Stimulated activated CD4-positive, alpha-beta T cell treated with anti-CD3 and anti-CD28 coated beads, Interleukin-15, amount 100 ng/mL, for 48 hours (primary cell): ENCODE measurements around the gene FOXN1.
"Not testable (repeated sequence)": the region's sequence is repeated elsewhere in the genome, so short reads cannot be mapped to it uniquely, and the experiment has no call there.

ENCODE experiments used
- DNase-seq, 2 donors: peaks; one replicate each; pipeline ENCODE4 v3.0.0-alpha.2; 2020; ENCODE audit warnings: low read depth in 2 of 2

FOXN1 gene

GRCh38 chr17:28505986-28506665 lies at the start of gene FOXN1:
TSS of gene FOXN1 (plus strand) at chr17:28506348. CDS start at chr17:28523970, 17,622 bp downstream.
- DNase-seq, result no peak

GRCh38 chr17:28457890-28458289 lies 48.3 kb upstream of the FOXN1 start:
- DNase-seq, result no peak

- DNase-seq, result not testable (repeated sequence)
Observed at GRCh38 chr17:28458881-28459280, 47.3 kb upstream of the FOXN1 start.

DNA sequence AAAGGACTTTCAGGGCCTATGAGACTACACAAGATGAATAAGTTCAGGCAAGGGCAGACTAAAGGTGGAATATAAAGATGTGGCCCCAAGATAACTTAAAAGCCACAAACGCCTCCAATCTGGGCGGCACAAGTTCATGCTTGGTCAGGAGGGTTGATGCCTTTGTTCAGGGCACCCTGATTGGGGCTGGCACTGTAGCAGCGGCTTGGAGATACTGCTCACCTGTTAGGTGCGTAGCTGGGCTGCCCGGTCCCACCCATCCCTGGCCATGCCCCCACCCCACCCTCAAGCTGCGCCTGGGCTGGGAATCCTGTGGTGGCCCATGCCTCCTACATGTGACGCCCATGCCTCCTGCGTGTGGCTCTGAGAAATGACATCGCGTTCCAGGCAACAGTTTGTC lies 45.2 kb upstream of the FOXN1 start:
- no peak for DNase-seq

GRCh38 chr17:28466001-28466400 lies 40.1 kb upstream of the FOXN1 start:
- no peak for DNase-seq

- no peak for DNase-seq
Observed at GRCh38 chr17:28466521-28467048, 39.6 kb upstream of the FOXN1 start.

GRCh38 chr17:28467456-28468025 lies 38.6 kb upstream of the FOXN1 start:
- no peak for DNase-seq

GRCh38 chr17:28468033-28468735 lies 38.0 kb upstream of the FOXN1 start:
- not testable (repeated sequence) for DNase-seq

DNA sequence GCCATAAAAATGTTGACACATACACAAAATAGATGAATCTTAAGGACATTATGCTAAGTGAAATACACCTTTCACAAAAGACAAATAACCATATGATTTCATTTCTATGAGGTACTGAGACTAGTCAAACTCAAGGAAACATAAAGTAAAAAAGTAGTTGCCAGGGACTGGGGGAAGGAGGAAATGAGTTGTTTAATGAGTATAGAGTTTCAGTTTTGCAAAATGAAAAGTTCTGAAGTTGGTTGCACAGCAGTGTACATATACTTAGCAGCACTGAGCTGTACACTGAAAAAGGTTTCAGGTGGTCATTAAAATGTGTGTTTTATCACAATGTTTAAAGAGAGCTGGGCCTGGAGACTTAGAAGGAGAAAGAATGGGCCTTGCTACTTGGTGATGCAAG lies 37.4 kb upstream of the FOXN1 start:
- no peak for DNase-seq

DNA sequence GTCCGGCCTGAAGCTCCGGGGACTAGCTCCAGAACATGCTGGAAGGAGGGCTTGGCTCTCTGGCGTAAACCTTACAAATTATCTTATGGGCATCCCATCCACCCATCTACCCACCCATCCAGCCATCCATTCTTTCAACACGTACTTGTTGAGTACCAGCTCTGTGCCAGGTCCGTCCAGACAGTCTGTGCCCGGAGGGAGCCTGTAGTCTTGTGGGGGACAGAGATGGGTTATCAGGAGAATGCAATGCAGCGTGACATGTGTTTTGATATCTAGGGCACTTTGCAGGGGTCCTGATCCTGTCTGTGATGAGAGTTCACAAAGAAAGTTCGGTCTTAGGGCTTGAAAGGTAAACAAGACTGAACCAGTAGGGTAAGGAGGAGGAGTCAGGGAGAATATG lies 36.8 kb upstream of the FOXN1 start:
- DNase-seq, result no peak

DNA sequence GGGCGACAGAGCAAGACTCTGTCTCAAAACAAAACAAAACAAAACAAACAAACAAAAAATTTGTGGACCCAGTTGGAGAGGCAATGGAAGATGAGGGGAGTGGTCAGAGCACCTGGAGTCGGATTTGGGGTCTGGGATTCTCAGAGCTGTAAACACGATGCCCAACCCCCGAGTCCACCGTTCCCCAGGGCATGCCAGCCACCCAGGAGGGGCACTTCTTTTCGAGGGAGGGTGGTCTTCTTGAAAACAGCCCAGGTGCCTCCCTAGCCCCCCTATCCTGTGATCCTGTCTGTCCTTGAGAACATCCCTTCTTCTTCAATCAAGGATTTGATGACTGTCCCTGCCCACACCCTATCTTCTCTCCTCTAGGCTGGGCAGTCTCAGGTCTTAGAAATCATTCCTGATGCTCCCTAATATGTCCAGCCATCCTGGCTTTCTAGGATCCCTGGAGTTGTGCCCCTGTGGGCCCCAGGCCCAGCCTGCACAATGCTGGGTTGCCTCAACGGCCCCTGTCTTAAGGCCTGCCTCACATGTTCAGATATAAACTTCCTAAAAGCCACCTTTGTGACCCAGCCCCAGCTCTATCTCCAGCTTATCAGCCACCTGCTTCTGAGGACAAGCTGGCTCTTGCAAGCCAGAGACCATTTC lies 35.8 kb upstream of the FOXN1 start:
- no peak for DNase-seq

- DNase-seq, result no peak
Observed at GRCh38 chr17:28470914-28471366, 35.2 kb upstream of the FOXN1 start.

GRCh38 chr17:28471531-28472342 lies 34.4 kb upstream of the FOXN1 start:
- DNase-seq, result no peak

- no peak for DNase-seq
Observed at GRCh38 chr17:28472871-28473497, 33.2 kb upstream of the FOXN1 start.

DNA sequence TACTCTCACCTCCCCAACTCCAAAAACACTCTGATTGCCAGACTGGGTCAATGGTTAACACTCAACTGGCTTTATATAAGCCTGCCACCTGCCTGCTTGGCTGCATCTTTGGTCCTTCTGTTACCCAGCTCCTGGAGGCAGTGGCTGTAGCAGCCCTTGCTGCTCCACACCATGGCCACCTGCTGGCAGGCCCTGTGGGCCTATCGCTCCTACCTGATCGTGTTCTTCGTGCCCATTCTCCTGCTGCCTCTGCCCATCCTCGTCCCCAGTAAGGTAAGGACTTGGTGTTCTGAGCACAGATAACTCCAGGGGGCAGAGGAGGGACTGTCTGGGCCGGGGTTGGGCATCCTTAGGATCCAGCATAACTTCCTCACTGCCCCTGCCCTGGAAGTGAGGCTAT lies 32.6 kb upstream of the FOXN1 start, which contains the start of gene SLC13A2:
Gene SLC13A2 (plus strand): TSS at position 103 of the 400 bp plus-strand sequence. CDS start 69 bp downstream, at position 172.
- DNase-seq, result no peak

DNA sequence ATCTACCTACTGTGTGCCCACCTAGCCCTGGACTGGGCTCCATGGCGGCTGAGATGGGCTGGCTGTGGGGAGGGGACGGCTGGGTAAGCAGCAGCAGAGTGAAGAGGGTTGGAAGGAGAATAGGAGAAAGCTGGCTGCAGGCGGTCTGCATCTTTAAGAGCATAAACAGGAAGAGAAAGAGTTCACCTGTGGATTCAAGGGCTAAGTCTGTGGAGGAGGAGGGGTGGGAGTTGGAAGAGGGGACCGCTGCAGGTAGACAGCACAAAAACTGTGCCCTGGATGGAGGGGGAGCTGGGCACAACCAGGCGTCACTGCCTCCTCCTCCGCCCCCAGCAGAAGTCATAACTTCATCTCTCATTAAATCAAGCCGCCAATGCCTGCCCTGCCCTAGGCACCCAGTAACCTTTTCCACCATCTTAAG lies 32.0 kb upstream of the FOXN1 start:
- DNase-seq, result no peak

DNA sequence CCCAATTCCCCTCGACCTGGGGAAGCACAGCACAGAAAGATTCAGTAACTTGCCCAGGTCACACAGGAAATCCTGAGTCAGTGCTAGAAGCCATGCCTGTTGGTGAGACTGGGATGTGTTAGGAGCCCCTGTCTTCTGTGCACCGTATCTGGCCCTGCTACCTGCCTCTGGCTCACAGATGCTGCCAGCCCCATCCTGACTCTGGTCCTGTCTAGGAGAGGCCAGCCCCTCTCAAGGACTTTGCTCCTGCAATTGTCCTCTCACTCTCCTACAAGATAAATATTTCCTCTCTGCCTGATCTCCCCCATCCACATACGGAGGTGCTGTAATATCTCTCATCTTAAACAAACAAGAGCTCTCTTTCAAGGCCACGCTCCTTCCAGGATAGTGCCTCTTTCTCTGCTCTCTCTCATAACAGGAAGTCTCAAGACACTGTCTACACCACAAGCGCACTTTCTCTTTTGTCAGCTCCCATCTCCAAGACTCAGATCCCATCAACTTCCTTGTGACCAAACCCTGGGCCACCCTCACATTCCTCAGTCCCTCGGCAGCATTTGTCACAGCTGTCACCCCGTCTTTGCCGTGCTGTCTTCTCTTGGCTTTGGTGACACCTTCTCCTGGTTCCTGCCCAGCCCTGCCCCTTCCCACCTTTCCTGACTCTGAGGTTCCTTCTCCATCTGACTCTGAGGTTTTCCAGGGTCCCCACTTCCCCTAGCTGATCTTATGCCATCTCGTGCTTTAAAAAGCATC lies 30.8 kb upstream of the FOXN1 start:
- no peak for DNase-seq

DNA sequence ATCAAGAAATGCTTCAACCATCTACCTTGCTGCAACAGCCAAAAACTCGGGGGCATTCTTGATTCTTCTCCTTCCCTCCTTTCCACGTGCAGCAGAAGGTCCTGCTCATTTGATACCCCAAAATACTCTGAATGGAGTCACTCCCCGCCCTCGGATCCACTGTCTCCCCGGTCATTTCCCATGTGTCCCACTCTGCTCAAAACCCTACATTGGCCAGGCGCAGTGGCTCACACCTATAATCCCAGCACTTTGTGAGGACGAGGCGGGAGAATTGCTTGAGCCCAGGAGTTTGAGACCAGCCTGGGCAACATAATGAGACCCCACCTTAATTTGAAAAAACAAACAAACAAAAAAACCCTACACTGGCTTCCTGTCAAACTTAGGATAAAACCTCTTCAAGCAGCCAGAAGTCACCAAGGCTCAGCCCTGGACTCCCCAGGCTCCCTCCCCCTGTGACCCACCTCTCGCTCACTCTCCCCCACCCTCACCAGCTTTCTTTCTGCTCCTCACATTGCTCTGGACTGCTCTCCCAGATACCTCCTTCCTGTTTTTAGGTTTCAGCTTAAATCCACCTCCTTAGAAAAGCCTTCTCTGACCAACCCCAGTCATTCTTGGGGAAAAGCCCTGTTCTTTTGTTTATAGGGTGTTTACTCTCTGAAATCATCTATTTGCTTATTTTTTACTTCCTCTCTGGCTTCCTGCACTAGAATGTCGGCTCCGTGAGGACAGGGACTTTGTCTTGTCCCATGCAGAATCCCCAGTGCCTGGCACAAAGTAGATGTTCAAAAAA lies 29.9 kb upstream of the FOXN1 start:
- no peak for DNase-seq

- DNase-seq, result no peak
Observed at GRCh38 chr17:28477928-28478327, 28.2 kb upstream of the FOXN1 start.
